8988T (cell line): Measurements from ENCODE around the gene NAALADL2.
"Not testable (repeated sequence)": the region's sequence is repeated elsewhere in the genome, so short reads cannot be mapped to it uniquely, and the experiment has no call there.

Experiments
- DNase-seq: peaks from one replicate; pipeline ENCODE4 v3.0.0; 2011

Gene NAALADL2

DNA sequence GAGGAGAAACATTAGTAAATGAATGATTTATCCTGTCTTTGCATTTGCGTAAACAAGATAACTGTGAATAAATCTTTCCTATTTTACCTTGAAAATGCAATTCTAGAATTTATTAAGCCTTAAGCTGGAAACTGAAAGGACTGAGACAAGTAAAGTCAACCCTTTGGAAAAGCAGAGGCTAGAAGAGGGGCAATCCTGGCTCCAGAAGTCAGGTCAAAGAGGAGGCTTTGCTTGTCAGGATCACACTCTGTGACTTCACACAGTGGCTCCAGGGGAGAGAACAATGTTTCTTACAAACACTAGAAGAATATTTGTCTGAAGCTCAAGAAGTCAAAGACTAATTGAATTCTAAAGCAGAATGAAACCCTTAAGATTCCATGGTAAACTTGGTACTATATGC, 530.4 kb downstream of the NAALADL2 start:
- no peak for DNase-seq

- DNase-seq = no peak
Observed at GRCh38 chr3:175391601-175392000, 532.5 kb downstream of the NAALADL2 start.

GRCh38 chr3:175392653-175393052, 533.5 kb downstream of the NAALADL2 start:
- DNase-seq = no peak

DNA sequence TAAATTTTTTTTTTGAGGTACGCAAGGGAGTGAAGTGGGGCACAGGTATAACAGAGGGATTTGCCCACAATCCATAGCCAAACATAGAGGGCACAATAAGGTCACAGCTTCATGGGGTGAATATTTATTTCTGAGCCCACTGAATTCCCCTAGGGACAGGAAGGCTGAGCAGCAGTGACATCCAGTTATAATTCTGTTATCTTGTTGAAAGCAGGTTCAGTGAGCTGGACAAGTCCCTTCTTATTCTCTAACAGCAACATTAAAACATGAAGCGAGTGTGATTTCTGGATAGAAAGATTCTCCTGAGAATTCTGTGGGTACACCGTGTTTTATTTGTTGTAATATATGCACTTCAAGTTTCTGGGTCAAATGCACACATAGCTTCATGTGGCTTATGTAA, 538.2 kb downstream of the NAALADL2 start:
- no peak for DNase-seq

- DNase-seq = no peak
Observed at GRCh38 chr3:175398676-175399075, 539.5 kb downstream of the NAALADL2 start.

GRCh38 chr3:175399156-175399840, 540.2 kb downstream of the NAALADL2 start:
- DNase-seq = no peak

- no peak for DNase-seq
Observed at GRCh38 chr3:175404027-175404426, 544.9 kb downstream of the NAALADL2 start.

DNA sequence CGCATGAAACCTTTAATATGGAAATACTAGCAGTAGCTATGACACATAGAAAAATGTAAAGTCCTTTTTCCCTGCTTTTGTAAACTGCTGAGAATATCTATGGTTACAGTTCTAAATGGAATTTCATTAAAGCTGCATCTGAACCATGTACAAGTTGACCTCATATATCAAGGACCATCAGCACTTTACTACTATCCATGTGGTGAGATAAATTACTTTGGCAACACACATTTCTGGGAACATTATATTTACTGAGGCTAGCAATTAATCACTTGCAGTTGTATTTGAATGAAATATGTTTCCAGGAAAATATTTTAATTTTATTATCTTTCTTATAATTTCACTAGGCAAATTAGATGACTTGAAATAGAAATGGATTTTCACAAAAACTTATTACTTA, 545.5 kb downstream of the NAALADL2 start:
- DNase-seq = no peak

DNA sequence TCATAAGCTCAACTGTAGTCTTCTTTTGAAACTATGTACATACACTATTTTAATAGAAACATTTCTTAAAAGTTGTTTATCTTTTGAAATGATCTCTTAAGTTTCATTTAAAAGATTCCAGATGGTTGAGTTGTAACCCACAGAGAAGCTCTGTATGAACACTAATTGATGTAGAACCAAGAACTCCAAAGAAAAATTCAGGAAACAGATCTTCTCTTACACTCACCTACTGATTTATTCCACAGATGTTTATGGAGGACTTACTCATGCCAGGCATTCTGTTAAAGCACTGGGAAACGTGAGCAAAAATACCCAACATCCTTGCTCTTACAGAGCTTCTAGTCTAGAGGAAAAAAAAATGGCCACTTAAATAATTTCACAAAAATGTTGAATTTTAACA, 551.1 kb downstream of the NAALADL2 start:
- DNase-seq = no peak

GRCh38 chr3:175411405-175411804, 552.3 kb downstream of the NAALADL2 start:
- DNase-seq = no peak

DNA sequence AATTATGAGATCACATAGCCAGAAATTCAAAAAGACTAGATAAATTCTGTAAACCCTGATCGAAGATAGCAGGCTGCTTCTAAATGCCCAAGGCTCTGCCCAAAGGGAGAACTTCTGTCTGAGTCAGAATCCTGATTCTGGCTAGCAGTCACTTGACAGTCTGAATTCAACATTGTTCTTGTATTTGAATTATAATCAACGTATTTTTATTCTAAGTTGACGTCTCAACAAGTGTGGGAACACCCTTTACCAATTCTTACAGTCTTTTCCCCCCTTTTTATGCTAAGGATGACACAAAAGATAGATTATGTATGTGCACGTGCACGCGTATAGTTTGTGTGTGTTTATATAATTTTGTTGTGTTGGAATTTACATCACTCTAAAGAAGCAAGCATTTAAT, 552.8 kb downstream of the NAALADL2 start:
- DNase-seq = no peak

DNA sequence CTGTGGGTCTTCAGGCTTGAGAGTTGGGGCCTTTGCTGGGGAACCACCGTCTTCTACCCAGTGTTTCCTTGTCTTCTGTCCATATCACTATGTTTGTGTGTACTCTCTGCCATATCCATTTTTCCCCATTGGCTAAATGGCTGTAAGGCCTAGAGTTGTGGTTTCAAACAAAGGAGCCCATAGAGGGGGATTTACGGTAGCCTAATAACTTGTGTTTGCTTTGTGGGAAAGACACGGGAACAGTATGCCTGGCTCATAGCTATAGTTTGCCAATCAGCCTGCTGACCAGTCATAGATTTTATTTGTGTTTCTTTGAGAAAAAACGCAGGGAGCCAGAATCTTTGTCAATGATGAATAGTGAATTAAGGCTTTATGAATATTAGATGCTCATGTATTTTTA, 554.8 kb downstream of the NAALADL2 start:
- no peak for DNase-seq

GRCh38 chr3:175416600-175416999, 557.5 kb downstream of the NAALADL2 start:
- no peak for DNase-seq

GRCh38 chr3:175417426-175417825, 558.3 kb downstream of the NAALADL2 start:
- no peak for DNase-seq

GRCh38 chr3:175421902-175422301, 562.8 kb downstream of the NAALADL2 start:
- DNase-seq = no peak

DNA sequence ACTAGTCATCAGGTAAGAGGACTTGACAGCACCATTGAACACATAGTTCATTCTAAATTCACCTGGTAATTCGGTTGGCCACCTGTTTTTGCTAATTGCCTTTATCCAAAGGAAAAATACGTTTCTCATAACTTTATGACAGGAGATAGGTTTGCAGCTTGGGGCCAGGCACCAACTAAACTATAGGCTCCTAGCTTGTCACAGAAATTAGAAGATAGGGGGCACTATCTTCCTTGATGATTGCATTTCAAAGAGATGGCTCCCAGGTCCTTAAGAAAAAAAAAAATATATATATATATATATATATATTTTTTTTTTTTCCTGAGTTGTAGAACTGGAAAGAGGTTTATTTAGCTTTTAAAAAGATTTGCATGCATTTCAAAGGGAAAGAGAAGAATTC, 563.6 kb downstream of the NAALADL2 start:
- no peak for DNase-seq

DNA sequence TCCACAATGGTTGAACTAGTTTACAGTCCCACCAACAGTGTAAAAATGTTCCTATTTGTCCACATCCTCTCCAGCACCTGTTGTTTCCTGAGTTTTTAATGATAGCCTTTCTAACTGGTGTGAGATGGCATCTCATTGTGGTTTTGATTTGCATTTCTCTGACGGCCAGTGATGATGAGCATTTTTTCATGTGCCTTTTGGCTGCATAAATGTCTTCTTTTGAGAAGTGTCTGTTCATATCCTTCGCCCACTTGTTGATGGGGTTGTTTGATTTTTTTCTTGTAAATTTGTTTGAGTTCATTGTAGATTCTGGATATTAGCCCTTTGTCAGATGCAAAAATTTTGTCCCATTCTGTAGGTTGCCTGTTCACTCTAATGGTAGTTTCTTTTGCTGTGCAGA, 564.7 kb downstream of the NAALADL2 start:
- DNase-seq = not testable (repeated sequence)

- DNase-seq = no peak
Observed at GRCh38 chr3:175426805-175427204, 567.7 kb downstream of the NAALADL2 start.

GRCh38 chr3:175428466-175428865, 569.3 kb downstream of the NAALADL2 start:
- no peak for DNase-seq

DNA sequence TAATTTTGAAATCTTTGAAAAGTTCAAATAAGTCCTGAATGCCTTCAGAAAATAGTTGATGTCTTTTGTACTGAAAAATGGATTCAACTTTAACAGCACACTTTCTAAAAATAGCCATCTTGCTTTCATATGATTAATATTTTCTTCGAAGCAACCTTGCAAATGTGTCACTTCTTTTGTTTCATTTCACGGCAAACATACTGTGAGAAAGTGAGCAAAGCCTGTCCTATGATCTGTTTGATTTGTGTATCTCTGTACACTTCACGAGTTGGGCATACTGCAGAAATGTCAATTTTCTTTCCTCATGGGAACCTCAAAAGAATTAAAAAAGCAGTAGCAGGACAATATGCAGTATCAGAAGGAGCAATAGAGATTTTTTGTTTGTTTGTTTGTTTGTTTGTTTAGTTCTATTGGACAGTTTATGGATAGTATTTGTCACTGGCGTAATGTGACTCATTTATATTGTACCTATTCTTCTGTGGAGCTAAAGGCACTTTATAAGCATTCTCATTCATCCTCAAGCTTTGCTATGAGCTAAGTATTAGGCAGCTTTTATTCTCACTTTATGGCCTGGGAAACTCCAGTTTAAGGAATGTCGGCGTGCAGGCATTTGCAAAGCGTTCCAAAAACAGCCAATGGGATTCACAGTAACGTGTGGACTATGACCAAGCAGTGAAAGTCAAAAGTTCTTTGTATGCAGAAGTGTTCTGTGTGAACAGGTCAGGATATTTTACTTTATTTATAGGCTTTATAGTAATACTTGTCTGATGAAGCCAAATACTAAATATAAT, 572.0 kb downstream of the NAALADL2 start:
- no peak for DNase-seq

DNA sequence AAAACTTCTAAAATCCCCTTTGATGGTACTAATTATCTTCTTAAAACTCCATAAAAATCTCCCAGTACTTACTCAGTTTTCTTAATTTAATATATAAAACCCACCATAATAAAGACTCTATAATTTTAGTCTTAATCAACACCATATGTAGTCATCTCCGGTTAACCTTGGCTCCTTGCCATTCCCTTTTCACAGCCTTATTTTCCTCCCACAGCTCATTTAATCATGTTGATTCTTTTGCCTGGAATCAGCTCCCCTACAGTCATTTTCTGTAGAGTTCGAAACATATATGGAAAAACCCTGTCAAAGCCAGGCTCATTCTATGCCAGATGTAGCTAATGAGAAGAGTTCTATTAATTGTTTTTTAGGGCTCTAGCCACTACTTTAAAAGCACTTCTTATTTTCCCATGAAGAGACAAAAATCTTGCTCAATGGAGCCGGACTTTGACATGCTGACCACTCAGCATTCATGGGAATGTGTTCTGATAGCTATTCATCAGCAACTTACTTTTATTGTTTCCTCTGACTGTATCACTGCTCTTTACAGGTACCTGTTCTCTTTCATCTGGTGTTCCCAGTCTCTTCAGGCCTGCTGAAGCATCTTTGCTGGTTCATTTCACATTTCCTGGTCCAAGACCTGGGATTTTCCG, 573.4 kb downstream of the NAALADL2 start:
- no peak for DNase-seq

DNA sequence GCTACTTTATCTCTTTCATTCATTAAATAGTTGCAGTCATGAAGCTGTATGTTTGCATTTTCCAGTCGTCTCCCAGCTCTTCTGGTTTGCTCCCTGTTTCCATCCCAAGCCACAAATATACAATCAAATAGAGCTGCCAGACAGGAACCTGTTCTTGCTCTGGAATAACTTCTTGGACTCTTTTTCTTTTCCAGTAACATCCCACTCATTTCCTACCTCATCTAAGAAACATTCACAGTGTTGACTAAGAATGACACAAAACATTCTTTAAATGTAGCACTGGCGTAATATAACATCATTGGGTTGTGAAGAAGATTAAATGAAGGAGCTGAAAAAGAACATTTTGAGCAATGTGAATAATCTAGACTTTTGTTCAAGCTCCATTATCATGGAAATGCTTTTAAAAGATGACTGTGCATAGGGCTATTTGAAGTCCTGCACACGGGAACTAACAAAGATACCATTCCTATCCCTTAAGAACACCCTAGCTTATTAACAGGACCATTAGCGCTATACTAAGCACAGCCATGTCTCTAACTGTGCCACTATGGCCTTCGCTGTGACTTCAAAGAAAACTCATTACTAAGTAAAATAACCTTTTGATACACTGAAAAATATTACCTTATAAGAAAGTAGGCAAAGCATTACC, 574.0 kb downstream of the NAALADL2 start:
- no peak for DNase-seq

- DNase-seq = no peak
Observed at GRCh38 chr3:175434561-175434960, 575.4 kb downstream of the NAALADL2 start.

DNA sequence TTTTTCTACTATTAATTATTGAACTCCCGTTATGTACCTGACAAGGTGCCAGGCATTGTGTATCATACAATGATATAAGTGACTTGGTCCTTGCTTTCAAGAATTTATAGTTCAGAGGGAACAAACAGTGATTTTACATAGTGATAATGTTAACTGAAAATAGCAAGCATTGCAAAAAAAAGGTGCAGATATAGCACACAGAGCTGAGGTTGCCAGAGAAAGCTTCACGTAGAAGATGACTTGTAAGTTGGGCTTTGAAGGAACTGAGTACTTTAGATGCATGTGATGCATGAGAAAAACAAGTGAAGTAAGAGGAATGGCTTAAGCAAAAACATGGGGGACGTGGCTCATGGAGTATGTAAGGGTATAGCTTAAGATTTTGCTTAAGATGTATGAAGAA, 584.5 kb downstream of the NAALADL2 start:
- DNase-seq = no peak
